ENCODE results near the gene BRINP2.

BRINP2 gene, protein sequence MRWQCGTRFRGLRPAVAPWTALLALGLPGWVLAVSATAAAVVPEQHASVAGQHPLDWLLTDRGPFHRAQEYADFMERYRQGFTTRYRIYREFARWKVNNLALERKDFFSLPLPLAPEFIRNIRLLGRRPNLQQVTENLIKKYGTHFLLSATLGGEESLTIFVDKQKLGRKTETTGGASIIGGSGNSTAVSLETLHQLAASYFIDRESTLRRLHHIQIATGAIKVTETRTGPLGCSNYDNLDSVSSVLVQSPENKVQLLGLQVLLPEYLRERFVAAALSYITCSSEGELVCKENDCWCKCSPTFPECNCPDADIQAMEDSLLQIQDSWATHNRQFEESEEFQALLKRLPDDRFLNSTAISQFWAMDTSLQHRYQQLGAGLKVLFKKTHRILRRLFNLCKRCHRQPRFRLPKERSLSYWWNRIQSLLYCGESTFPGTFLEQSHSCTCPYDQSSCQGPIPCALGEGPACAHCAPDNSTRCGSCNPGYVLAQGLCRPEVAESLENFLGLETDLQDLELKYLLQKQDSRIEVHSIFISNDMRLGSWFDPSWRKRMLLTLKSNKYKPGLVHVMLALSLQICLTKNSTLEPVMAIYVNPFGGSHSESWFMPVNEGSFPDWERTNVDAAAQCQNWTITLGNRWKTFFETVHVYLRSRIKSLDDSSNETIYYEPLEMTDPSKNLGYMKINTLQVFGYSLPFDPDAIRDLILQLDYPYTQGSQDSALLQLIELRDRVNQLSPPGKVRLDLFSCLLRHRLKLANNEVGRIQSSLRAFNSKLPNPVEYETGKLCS

GRCh38 chr1:177170756-177171535 is at the start of gene BRINP2:
TSS of gene BRINP2 (plus strand) at chr1:177170958. CDS start at chr1:177229877, 58,919 bp downstream.
- DNase-seq, result no peak

GRCh38 chr1:177122461-177123251 is 48.1 kb upstream of the BRINP2 start:
- no peak for DNase-seq

GRCh38 chr1:177124577-177125278 is 46.0 kb upstream of the BRINP2 start:
- no peak for DNase-seq

- no peak for DNase-seq
These were observed 44.5 kb upstream of the BRINP2 start for GRCh38 chr1:177126267-177126666.

- DNase-seq, result no peak
These were observed 42.0 kb upstream of the BRINP2 start for GRCh38 chr1:177128665-177129281.

GRCh38 chr1:177130451-177130945 is 40.3 kb upstream of the BRINP2 start:
- no peak for DNase-seq

DNA sequence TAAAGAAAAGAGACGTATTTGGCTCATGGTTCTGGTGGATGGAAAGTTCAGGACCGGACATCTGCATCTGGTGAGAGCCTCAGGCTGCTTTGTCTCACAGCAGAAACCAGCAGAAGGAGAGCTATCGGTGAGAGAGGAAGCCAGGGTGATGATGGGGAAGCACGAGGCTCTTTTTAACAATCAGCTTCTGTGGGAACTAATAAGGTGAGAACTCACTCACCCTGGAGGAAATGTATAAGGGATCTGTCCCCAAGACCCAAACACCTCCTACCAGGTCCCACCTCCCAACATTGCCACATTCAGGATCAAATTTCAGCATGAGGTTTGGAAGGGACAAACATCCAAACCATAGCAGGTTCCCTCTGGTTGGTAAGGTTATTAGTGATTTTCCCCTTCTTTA is 39.0 kb upstream of the BRINP2 start:
- DNase-seq, result no peak

- DNase-seq, result no peak
These were observed 38.6 kb upstream of the BRINP2 start for GRCh38 chr1:177132141-177132540.

DNA sequence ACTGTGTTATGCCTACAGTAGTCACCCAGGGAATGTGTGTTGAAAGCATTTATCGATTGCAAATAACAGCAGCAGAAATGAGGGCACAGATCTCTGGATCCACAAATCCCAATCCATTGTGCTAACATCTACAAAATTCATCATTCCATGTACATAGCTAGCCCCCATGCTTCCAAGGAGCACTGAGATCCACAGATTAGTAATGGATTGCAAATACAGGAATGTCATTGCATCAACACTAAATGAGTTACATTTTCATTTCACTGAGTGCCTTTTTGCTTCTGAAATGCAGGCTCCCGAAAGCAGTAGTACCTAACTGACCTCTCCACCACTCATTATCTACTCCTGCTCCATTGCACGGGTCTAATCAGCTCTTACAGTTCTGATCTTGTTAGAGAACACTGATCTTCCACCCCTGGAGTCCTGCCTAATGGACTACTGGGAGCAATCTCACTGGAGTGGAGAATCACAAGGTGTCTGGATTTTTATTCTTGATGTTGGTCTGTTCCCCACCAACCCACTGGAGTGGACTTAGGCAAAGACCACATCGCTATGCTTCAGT is 36.7 kb upstream of the BRINP2 start:
- no peak for DNase-seq

- no peak for DNase-seq
These were observed 35.5 kb upstream of the BRINP2 start for GRCh38 chr1:177135250-177135649.

DNA sequence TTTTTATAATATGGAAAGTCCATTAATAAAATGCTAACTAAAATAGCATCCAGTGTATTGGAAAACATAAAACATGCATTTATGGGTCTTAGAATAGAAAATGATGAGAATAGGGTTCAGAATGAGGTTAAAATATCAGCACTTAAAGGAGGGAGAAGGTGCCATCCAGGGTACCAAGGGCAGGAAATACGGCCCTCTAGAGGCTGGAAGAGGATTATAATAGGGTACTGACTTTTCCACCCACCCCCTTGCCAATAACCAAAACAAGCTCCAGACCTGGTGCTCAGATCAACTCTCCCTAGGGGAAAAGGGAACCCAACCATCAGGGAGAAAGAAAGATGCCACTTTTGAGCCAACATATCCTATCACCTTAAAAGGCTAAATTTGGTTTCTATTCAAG is 32.9 kb upstream of the BRINP2 start:
- DNase-seq, result no peak

GRCh38 chr1:177138347-177138746 is 32.4 kb upstream of the BRINP2 start:
- no peak for DNase-seq

DNA sequence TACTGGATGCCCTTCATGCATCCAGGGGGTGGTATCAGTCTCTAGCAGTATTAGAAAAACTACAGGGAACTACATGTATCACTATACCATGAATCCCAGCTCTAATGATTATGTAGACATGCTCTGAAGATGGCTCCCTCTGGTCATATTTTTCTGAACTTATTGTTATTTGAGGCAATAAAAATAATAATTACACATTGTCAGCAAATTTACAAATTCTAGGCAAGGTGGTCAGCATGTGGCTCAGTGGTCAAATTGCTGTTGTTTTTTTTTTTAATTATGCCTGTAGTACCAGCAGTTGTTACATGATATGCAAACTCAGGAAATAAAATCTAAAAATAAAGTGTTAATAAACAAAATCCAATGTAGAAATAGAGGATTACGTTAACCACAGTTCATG is 28.7 kb upstream of the BRINP2 start:
- DNase-seq, result no peak

DNA sequence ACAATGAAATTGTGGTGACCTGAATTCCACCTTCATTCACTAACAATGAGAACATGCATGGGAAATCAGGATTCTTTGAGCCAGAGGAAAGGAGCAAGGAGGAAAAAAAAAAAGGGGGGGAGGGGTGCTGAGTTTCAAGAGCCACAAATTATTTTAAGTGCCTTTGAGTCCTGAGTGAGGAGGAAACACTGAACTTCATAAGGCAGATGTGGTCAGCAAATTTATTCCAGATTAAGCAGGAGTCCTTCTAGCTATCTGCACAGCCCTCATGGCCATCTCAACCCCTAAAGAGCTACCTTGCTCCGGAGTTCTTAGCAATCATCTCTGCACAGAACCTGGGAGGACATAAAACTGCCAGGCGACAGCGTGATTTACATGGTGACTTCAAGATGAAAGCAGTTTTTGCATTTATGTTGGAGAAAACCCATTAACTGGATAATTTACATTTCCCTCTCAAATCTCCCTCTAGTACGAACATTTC is 27.9 kb upstream of the BRINP2 start:
- DNase-seq, result no peak

DNA sequence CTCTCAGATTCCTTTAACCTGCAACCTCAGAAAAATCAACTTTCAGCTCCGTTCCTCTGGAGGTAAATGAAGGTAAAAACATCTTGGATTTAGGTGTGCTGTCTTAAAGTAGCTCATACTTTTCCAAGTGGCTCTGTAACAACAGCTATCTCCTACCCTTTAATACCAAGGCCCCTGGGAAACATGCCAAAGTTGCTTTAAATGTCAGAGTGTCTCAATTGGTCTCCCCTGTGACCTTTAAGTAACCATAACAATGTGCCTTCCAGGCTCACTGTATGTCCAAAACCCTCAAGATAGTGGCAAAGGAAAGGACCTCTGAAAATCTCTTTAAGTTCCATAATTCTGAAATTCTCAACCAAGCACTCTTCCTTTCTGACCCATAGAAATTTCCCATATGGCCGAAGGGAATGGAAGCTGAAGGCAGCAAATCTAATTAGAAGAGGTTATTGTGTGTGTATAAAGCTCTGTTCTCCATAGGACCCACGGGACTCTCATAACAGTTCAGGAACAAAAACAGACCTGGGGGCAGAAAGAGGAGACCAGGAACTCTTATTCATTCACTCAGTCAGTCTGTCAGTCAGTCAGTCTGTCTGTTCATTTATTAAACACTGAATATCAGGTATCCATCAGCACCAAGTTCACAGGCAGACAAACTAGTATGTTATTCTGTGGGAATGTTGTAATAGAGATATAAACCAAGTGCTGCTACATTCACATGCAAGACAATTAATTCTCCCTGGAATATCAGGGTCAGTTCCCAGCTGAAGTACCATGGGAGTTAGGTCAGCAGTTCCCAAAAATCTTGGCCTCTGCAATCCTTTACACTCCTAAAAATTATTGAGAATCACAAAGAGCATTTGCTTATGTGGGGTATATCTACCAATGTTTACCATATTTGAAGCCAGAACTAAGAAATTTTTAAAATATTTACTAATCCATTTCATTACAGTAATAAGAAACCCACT is 25.4 kb upstream of the BRINP2 start:
- DNase-seq, result no peak

DNA sequence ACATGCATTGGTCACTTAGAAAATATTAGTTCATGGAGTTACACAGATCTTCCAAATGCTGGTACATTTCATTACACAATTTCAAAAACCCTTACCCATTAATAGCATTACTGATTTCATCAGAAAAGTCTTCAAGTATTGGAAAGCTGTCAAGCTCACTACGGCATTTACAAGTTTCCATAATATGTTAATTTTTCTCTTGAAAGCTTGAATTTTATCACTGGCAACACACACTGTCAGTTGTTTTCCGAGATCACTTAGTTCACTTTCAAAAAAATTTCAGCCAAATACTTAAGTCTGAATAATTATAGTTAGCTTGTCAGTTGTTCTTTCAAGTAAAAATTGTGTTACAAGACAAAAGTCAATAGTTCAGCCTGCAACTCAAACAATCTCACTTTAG is 24.3 kb upstream of the BRINP2 start:
- DNase-seq, result no peak

GRCh38 chr1:177162243-177162642 is 8.5 kb upstream of the BRINP2 start:
- no peak for DNase-seq

DNA sequence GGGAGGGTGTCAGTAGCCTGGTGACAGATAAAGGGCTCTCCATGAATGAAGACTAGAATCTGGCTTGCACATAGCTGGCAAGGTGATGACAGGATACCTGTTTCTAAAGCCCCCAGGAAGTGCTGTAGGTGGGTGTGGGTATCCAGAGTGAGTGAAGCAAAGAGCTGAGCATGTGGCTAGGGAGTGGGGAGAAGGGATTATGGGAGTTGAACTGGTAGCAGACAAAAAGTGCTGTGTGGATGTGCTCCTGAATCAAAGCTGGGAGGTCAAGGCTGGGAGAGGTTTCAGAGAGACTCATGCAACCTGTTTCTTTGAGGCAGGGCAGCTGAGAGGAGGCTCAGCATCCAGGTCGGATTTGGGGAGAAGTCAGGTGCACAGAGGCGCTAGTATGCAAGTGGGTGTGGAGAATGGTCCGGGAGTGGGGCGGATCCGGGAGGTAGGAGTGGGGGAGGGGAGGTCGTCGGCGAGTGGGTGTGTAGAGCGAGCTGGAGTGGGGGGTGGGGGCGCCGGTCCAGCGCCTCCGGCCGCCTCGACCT is 6.8 kb upstream of the BRINP2 start:
- no peak for DNase-seq

DNA sequence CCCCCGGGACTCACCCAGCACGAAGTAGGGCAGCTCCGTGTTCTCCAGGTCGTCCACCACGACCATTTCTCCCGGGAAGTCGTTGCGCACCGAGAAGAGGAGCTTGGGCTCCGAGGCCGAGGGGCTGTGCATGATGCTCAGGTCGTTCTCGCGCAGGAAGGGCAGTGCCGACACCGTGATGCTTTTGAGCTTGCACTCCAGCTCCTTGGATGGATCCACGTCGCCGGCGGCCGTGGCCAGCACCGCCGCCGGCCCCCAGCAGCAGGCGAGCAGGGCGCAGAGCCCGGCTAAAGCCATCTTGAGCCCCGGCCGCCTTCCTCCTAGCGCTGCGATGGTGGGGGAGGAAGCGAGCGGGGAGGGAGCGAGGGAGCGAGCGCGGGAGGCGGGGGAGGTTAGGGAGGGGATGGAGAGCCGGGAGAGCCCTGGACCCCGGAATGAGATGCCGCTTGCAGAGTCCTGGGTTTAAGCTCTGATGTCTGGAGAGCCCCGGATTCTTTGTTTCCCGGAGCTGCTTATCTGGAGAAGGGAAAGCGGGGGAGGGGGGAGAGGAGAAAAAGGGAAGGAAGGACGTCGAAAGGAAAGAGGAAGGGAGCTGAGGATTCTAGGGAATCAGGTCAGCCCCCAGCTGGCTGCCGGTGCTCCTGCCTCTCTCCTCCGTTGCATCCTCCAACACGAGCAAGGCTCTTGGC is 6.2 kb upstream of the BRINP2 start, which contains the start of gene ASTN1:
TSS of gene ASTN1 (minus strand) at position 333 of the 689 bp plus-strand sequence. CDS start at position 297, 36 bp downstream.
- no peak for DNase-seq

Measured in activated effector memory CD4-positive, alpha-beta T cell treated with anti-CD3 and anti-CD28 coated beads, Interleukin-2, amount 50 U/mL, for 16 hours (primary cell).